T-helper 1 cell treated with Interleukin-12 subunit alpha and Interleukin-12 subunit beta and Interleukin-4 antibody, amounts not matched to agents 30 μg/mL and 1 μg/mL, for 36 hours (primary cell): ENCODE measurements around the gene NOLC1.

Source experiments
- H3K27ac Mint-ChIP-seq: one replicate; pipeline ENCODE4 v1.8.0; 2021; ENCODE audit warnings: mild to moderate bottlenecking, mixed read lengths
- H3K27me3 Mint-ChIP-seq: one replicate; pipeline ENCODE4 v1.8.0; 2021; ENCODE audit warnings: low read depth, mixed read lengths
- H3K36me3 Mint-ChIP-seq: one replicate; pipeline ENCODE4 v1.8.0; 2021; ENCODE audit warnings: low read depth, mixed read lengths
- H3K4me1 Mint-ChIP-seq: one replicate; pipeline ENCODE4 v1.8.0; 2021; ENCODE audit warnings: low read depth, mixed read lengths
- H3K4me3 Mint-ChIP-seq: one replicate; pipeline ENCODE4 v1.8.0; 2021; ENCODE audit warnings: mild to moderate bottlenecking, moderate library complexity, mixed read lengths
- H3K9me3 Mint-ChIP-seq: one replicate; pipeline ENCODE4 v1.8.0; 2021; ENCODE audit warnings: mixed read lengths

NOLC1 gene

GRCh38 chr10:102151774-102152544 lies at the start of gene NOLC1:
Gene NOLC1, plus strand, starts transcription at chr10:102152389. Its CDS starts 22 bp downstream, at chr10:102152411.
- no peaks in the 10 kb centered on the region for H3K9me3 Mint-ChIP-seq
- H3K4me3 Mint-ChIP-seq: peak within 1 kb of the TSS; percentile 89
- peak within 1 kb of the TSS; percentile 92 for H3K27ac Mint-ChIP-seq
- H3K27me3 Mint-ChIP-seq: no peaks in the 10 kb centered on the region
- H3K4me1 Mint-ChIP-seq: peaks cover 35% of the 10 kb centered on the region
- peaks cover 35% of the 10 kb centered on the region for H3K36me3 Mint-ChIP-seq

- Mint-ChIP-seq H3K4me1 (peaks cover 11% of the 10 kb centered on the region), H3K9me3 (no peaks in the 10 kb centered on the region), H3K36me3 (peaks cover 14% of the 10 kb centered on the region), H3K4me3 (no peak overlapping the region), H3K27me3 (no peaks in the 10 kb centered on the region), H3K27ac (no peak overlapping the region)
Measured at GRCh38 chr10:102102421-102102820, 49.8 kb upstream of the NOLC1 start.

- no peak overlapping the region for H3K4me3 Mint-ChIP-seq
- H3K36me3 Mint-ChIP-seq: peaks cover 37% of the 10 kb centered on the region
- no peaks in the 10 kb centered on the region for H3K27me3 Mint-ChIP-seq
- no peaks in the 10 kb centered on the region for H3K9me3 Mint-ChIP-seq
- no peak overlapping the region for H3K27ac Mint-ChIP-seq
- peaks cover 20% of the 10 kb centered on the region for H3K4me1 Mint-ChIP-seq
Measured at GRCh38 chr10:102106998-102107397, 45.2 kb upstream of the NOLC1 start.

GRCh38 chr10:102109166-102110116 lies 42.7 kb upstream of the NOLC1 start:
- peaks cover 35% of the 10 kb centered on the region for H3K4me1 Mint-ChIP-seq
- H3K27ac Mint-ChIP-seq: no peak overlapping the region
- H3K4me3 Mint-ChIP-seq: no peak overlapping the region
- no peaks in the 10 kb centered on the region for H3K27me3 Mint-ChIP-seq
- peaks cover 41% of the 10 kb centered on the region for H3K36me3 Mint-ChIP-seq
- no peaks in the 10 kb centered on the region for H3K9me3 Mint-ChIP-seq

- Mint-ChIP-seq H3K4me1 (peaks cover 34% of the 10 kb centered on the region), H3K36me3 (peaks cover 36% of the 10 kb centered on the region), H3K9me3 (no peaks in the 10 kb centered on the region), H3K27me3 (no peaks in the 10 kb centered on the region), H3K27ac (no peak overlapping the region), H3K4me3 (no peak overlapping the region)
Measured at GRCh38 chr10:102111276-102111675, 40.9 kb upstream of the NOLC1 start.

GRCh38 chr10:102112210-102112817 lies 39.9 kb upstream of the NOLC1 start:
- no peaks in the 10 kb centered on the region for H3K27me3 Mint-ChIP-seq
- peaks cover 36% of the 10 kb centered on the region for H3K36me3 Mint-ChIP-seq
- no peak overlapping the region for H3K4me3 Mint-ChIP-seq
- peaks cover 44% of the 10 kb centered on the region for H3K4me1 Mint-ChIP-seq
- H3K27ac Mint-ChIP-seq: no peak overlapping the region
- no peaks in the 10 kb centered on the region for H3K9me3 Mint-ChIP-seq

- peak overlapping the region; percentile 84 for H3K27ac Mint-ChIP-seq
- H3K27me3 Mint-ChIP-seq: no peaks in the 10 kb centered on the region
- peak overlapping the region; percentile 87 for H3K4me3 Mint-ChIP-seq
- no peaks in the 10 kb centered on the region for H3K9me3 Mint-ChIP-seq
- H3K36me3 Mint-ChIP-seq: peaks cover 35% of the 10 kb centered on the region
- H3K4me1 Mint-ChIP-seq: peaks cover 53% of the 10 kb centered on the region
Measured at GRCh38 chr10:102113261-102113955, 38.8 kb upstream of the NOLC1 start.

GRCh38 chr10:102113956-102114857 lies 38.0 kb upstream of the NOLC1 start:
- H3K27ac Mint-ChIP-seq: peak overlapping the region; percentile 84
- H3K9me3 Mint-ChIP-seq: no peaks in the 10 kb centered on the region
- peaks cover 28% of the 10 kb centered on the region for H3K36me3 Mint-ChIP-seq
- peak overlapping the region; percentile 88 for H3K4me3 Mint-ChIP-seq
- no peaks in the 10 kb centered on the region for H3K27me3 Mint-ChIP-seq
- peaks cover 59% of the 10 kb centered on the region for H3K4me1 Mint-ChIP-seq

- no peaks in the 10 kb centered on the region for H3K9me3 Mint-ChIP-seq
- H3K4me1 Mint-ChIP-seq: peaks cover 62% of the 10 kb centered on the region
- peak overlapping the region; percentile 83 for H3K27ac Mint-ChIP-seq
- no peaks in the 10 kb centered on the region for H3K27me3 Mint-ChIP-seq
- H3K36me3 Mint-ChIP-seq: peaks cover 20% of the 10 kb centered on the region
- H3K4me3 Mint-ChIP-seq: peak overlapping the region; percentile 88
Measured at GRCh38 chr10:102114861-102115618, 37.1 kb upstream of the NOLC1 start.

- Mint-ChIP-seq H3K27ac (peak overlapping the region; percentile 75), H3K4me3 (peak overlapping the region; percentile 88), H3K9me3 (no peaks in the 10 kb centered on the region), H3K27me3 (no peaks in the 10 kb centered on the region), H3K36me3 (peaks cover 15% of the 10 kb centered on the region), H3K4me1 (peaks cover 62% of the 10 kb centered on the region)
Measured at GRCh38 chr10:102115775-102116174, 36.4 kb upstream of the NOLC1 start.

GRCh38 chr10:102116656-102117055 lies 35.5 kb upstream of the NOLC1 start:
- H3K4me3 Mint-ChIP-seq: peak overlapping the region; percentile 88
- H3K4me1 Mint-ChIP-seq: peaks cover 63% of the 10 kb centered on the region
- H3K27ac Mint-ChIP-seq: peak overlapping the region; percentile 75
- H3K9me3 Mint-ChIP-seq: no peaks in the 10 kb centered on the region
- peaks cover 8% of the 10 kb centered on the region for H3K36me3 Mint-ChIP-seq
- H3K27me3 Mint-ChIP-seq: no peaks in the 10 kb centered on the region

- H3K27ac Mint-ChIP-seq: peak overlapping the region; percentile 93
- H3K4me3 Mint-ChIP-seq: peak overlapping the region; percentile 91
- no peaks in the 10 kb centered on the region for H3K9me3 Mint-ChIP-seq
- H3K4me1 Mint-ChIP-seq: peaks cover 60% of the 10 kb centered on the region
- H3K36me3 Mint-ChIP-seq: peaks cover 5% of the 10 kb centered on the region
- no peaks in the 10 kb centered on the region for H3K27me3 Mint-ChIP-seq
Measured at GRCh38 chr10:102117391-102118159, 34.6 kb upstream of the NOLC1 start.
